Mesodermal cell (in vitro differentiated cells): ENCODE measurements around the gene RFNG.

Source experiments
- H3K27ac ChIP-seq: 2 replicates; pipeline ENCODE4 v1.7.0; 2013; ENCODE audit warnings: mild to moderate bottlenecking, low read depth, low read length, moderate library complexity; ENCODE audit not compliant: severe bottlenecking
- H3K36me3 ChIP-seq: 2 replicates; pipeline ENCODE4 v1.7.1; 2013; ENCODE audit warnings: mild to moderate bottlenecking, low read length, moderate library complexity; ENCODE audit not compliant: control insufficient read depth, insufficient read depth
- H3K4me1 ChIP-seq: one replicate; pipeline ENCODE4 v1.7.1; 2013; ENCODE audit warnings: mild to moderate bottlenecking, low read length; ENCODE audit not compliant: insufficient read depth, control insufficient read depth, poor library complexity, severe bottlenecking
- H3K4me3 ChIP-seq: 2 replicates; pipeline ENCODE4 v1.7.0; 2013; ENCODE audit warnings: low read length, control low read depth, mild to moderate bottlenecking; ENCODE audit not compliant: insufficient read depth, poor library complexity, severe bottlenecking; ENCODE audit errors: extremely low read depth
- H3K9me3 ChIP-seq: 2 replicates; pipeline ENCODE4 v1.7.1; 2013; ENCODE audit warnings: mild to moderate bottlenecking, low read length, moderate library complexity; ENCODE audit not compliant: control insufficient read depth
- WGBS, 2 experiments: methylation state at CpG; one replicate each; pipeline ENCODE4 v1.1.5; 2013; ENCODE audit warnings: missing lambda C conversion rate in 2 of 2; ENCODE audit not compliant: insufficient coverage in 2 of 2; 5-methylcytosine and 5-hydroxymethylcytosine counted together

Gene RFNG

GRCh38 chr17:82095777-82096708, 44.4 kb upstream of the RFNG start:
- no peak overlapping the region for H3K27ac ChIP-seq
- 82 to 86% methylated on average over 33 to 35 of the region's 35 CpGs for WGBS, 2 experiments
- no peaks in the 10 kb centered on the region for H3K9me3 ChIP-seq
- peaks cover 23% of the 10 kb centered on the region for H3K4me1 ChIP-seq
- peak overlapping the region; percentile 83 for H3K4me3 ChIP-seq
- peaks cover 55% of the 10 kb centered on the region for H3K36me3 ChIP-seq

DNA sequence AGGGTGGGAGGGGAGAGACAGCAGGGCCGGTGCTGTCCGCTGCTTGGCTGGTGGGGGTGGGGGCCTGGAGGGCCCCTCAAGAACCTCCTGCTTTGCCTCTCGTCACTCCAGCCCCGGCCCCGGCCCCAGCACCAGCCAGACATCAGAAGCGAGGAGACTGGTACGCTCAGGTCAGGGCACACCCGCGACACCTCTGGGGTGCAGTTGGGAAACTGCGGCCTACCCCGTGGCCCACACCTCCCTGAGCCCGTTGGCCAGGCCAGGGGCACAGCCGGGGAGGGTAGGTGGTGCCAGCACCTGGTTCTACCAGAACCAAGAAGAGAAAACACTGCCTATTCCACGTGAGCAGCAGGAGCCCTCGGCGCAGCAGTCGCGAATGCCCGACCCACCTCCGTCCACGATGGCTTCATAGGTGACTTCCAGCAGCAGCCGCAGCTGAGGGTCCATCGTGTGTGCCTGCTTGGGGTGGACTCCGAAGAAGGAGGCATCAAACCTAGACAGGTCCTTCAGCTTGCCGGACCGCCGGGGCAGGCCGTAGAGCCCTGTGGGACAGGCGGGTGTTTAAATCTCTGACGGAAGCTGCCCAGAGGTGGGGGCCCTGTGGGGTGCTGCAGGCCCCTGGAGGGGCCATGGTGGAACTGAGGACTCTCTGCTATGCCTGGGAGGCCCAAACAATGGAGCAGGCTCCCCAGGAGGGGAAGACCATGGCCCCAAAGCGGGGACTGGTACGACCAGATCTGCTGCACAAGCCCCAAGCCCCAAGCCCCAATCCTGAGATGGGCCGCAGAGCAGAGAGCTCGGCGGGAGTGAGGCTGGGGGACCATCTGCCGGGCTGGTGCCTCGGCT, 43.5 kb upstream of the RFNG start:
- Histone ChIP-seq H3K9me3 (no peaks in the 10 kb centered on the region), H3K36me3 (peaks cover 64% of the 10 kb centered on the region), H3K4me1 (peaks cover 21% of the 10 kb centered on the region), H3K27ac (no peak overlapping the region), H3K4me3 (peak overlapping the region; percentile 83)
- WGBS, 2 experiments = 90 to 94% methylated on average over 32 to 35 of the region's 37 CpGs

DNA sequence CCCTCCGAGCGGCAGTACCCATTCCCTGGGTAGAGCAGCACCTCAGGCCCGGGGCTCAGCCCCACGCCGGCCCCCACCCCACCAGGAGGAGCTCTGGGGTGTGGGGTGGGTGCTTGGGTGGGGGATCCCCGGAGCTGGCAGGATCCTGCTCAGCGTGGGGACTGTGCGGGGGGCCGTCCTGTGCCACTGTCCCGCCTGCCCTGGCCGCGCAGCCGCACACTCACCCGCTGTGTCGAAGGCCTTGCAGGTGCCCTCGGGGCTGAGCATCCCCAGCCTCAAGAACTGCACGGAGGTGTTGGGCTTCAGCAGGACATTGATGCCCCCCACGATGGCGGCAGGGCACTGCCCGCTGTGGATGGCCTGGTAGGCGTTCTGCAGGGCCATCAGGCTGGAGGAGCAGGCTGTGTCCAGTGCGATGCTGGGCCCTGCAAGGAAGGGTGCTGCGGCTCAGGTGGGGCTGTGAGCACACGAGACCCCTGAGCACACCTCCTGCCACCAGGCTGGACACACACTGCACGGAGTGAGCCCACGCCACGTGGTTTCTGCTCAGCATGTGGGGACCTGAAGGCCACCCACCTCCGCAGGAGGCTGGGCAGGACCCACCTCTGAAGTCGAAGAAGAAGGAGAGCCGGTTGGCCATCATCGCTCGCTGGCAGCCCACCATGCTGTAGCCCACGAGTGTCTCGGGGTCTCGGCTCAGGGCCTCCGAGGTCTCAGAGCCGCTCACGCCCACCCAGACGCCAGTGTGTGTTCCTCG, 41.6 kb upstream of the RFNG start:
- 97 to 99% methylated on average over 37 to 38 of the region's 40 CpGs for WGBS, 2 experiments
- Histone ChIP-seq H3K9me3 (no peaks in the 10 kb centered on the region), H3K36me3 (peaks cover 84% of the 10 kb centered on the region), H3K4me3 (no peak overlapping the region), H3K4me1 (peaks cover 10% of the 10 kb centered on the region), H3K27ac (no peak overlapping the region)

- Histone ChIP-seq H3K4me3 (no peak overlapping the region), H3K27ac (no peak overlapping the region), H3K4me1 (peaks cover 10% of the 10 kb centered on the region), H3K36me3 (peaks cover 89% of the 10 kb centered on the region), H3K9me3 (no peaks in the 10 kb centered on the region)
- 93 to 98% methylated on average over 14 to 17 of the region's 20 CpGs for WGBS, 2 experiments
These were observed 41.0 kb upstream of the RFNG start for GRCh38 chr17:82092628-82092994.

GRCh38 chr17:82092094-82092586, 40.5 kb upstream of the RFNG start:
- peaks cover 94% of the 10 kb centered on the region for H3K36me3 ChIP-seq
- WGBS, 2 experiments = 95 to 97% methylated on average over 15 to 20 of the region's 23 CpGs
- no peaks in the 10 kb centered on the region for H3K9me3 ChIP-seq
- H3K4me3 ChIP-seq = no peak overlapping the region
- H3K4me1 ChIP-seq = peaks cover 10% of the 10 kb centered on the region
- no peak overlapping the region for H3K27ac ChIP-seq

DNA sequence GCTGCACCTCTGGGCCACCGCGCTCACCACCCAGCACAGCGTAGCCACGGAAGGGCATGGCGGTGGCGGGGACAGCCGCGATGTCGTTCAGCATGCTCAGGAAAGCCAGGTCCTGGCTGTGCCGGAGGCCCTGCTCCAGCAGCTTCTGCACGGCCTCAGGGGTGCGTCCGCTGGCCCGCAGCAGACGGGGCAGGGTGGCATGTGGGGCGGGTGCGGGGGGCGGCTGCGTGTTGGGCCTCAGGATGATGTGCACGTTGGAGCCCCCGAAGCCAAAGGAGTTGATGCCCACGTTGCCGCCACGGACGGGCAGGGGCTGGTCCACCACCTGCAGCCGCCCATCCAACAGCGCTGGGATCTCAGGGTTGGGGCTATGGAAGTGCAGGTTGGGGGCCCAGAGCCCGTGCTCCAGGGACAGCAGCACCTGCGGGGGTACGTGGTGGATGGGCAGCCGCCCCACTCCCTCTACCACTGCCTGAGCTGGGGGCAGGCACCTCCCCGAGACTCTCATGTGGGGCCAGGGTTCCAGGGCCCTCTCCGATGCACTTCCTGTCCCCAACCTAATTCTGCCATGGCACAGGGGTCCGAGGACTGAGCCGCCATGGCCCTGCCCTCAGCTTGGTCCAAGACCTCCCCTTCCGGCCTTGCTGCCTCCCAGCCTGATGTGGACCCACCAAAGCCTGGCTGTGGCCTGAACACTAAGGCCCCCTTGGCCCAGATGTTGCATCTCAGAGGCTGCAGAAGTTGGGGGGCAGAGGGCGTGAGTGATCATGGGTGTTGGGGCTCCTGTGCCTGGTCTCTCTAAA, 39.9 kb upstream of the RFNG start:
- H3K36me3 ChIP-seq = peaks cover 94% of the 10 kb centered on the region
- WGBS, 2 experiments = 98% methylated on average over 35 to 37 of the region's 37 CpGs
- H3K27ac ChIP-seq = no peak overlapping the region
- H3K4me1 ChIP-seq = peaks cover 10% of the 10 kb centered on the region
- H3K9me3 ChIP-seq = no peaks in the 10 kb centered on the region
- no peak overlapping the region for H3K4me3 ChIP-seq

- Histone ChIP-seq H3K36me3 (peaks cover 94% of the 10 kb centered on the region), H3K4me1 (peaks cover 9% of the 10 kb centered on the region), H3K27ac (no peak overlapping the region), H3K4me3 (no peak overlapping the region), H3K9me3 (no peaks in the 10 kb centered on the region)
- WGBS, 2 experiments = 95 to 96% methylated on average over 24 to 28 of the region's 29 CpGs
These were observed 39.1 kb upstream of the RFNG start for GRCh38 chr17:82090549-82091263.

DNA sequence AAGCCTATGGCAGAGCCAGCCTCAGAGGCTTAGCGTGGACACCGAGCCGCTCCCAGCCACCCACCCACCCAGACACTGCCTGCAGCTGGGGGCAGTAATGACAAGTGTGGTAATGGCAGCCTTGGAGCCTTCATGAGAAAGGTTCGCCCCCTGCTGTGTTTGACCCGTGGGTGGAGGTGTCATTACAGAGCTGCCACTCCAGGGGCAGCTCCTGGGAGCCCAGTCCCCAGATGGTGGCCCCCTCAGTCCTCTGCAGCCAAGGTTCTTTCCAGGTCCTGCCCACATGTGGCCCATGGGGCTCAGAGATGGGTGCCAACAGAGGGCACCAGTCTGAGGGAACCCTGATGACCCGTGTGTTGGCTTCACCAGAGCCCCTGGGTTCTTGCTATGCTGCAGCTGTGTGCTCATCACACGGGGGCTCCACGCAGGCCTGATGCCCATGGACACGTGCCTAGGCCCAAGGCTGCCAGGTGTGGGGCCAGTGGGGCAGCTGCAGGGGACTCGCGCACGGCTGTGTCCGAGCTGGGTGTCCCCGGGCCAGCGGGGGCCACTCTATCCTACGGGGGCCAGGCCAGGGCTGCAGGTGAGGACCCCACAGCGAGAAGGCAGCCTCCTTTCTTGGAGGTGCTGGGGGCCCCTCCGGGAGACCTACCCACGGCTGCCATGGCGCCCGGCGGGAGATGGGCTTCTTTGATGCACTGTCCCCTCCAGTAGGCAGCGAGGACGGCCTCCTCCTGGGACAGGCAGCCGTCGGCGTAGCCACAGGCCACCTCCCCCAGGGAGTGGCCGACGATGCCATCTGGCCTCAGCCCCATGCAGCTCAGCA, 38.3 kb upstream of the RFNG start:
- Histone ChIP-seq H3K36me3 (peaks cover 94% of the 10 kb centered on the region), H3K27ac (no peak overlapping the region), H3K9me3 (no peaks in the 10 kb centered on the region), H3K4me3 (no peak overlapping the region), H3K4me1 (peaks cover under 1% of the 10 kb centered on the region)
- 94 to 95% methylated on average over 23 to 28 of the region's 29 CpGs for WGBS, 2 experiments
